ENCODE data around the gene SCGB2B2. TPM values are rescaled to one million over a fixed set of nuclear protein-coding genes. Genes with fewer than 3 reads are reported as not detected.

Gene SCGB2B2
- total and polyA plus RNA-seq, 2 of the 4 experiments (the other 2 are of a cell fraction) = not detected

DNA sequence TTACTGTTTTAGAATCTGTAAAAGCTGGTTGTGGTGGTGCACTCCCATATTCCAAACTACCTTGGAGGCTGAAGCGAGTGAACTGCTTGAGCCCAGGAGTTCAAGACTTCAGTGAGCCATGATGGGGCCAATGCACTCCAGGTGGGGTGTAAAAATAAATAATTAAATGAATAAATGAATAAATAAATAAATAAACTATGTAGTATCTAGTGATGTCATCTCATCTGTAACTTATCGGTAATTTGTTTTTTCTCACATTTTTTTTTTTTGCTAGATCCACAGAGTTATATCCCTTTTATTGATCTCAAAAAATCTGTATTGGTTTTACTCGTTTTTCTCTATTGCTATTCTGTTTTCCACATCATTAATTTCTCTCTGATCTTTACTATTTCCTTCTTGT is 5.0 kb downstream of the SCGB2B2 start:
- Histone ChIP-seq H2BK20ac (ENCODE audit: low read depth, low read length) (no peak overlapping the region), H2BK120ac (ENCODE audit: low read depth, low read length) (no peak overlapping the region), H3K9ac (ENCODE audit: low read depth, low read length) (no peak overlapping the region), H3K27ac (ENCODE audit: insufficient read depth, low read length) (no peak overlapping the region), H4K91ac (ENCODE audit: insufficient read depth, low read depth, low read length) (no peak overlapping the region), H3K14ac (replicated peaks; ENCODE audit: low read depth, low read length) (no peak overlapping the region), H2AK9ac (replicated peaks; ENCODE audit: low read depth, low read length, poor library complexity) (no peak overlapping the region), H4K20me1 (ENCODE audit: insufficient read depth, low read length) (no peaks in the 10 kb centered on the region), H2AFZ (replicated peaks; ENCODE audit: low read length, poor library complexity) (no peak overlapping the region), H3K27me3 (ENCODE audit: control insufficient read depth, insufficient read depth, low read length) (no peaks in the 10 kb centered on the region), H2AK5ac (ENCODE audit: low read depth, low read length) (no peak overlapping the region), H3K4me2 (ENCODE audit: low read depth, low read length) (no peak overlapping the region), H2BK5ac (ENCODE audit: low read depth, low read length, poor library complexity, severe bottlenecking) (no peak overlapping the region), H3K9me3 (ENCODE audit: control insufficient read depth, insufficient read depth, low read length) (no peaks in the 10 kb centered on the region), H3K36me3 (ENCODE audit: control insufficient read depth, insufficient read depth, low read length) (no peaks in the 10 kb centered on the region), H3K23ac (ENCODE audit: low read depth, low read length) (no peak overlapping the region), H3K18ac (ENCODE audit: low read depth, low read length) (no peak overlapping the region), H3K4me1 (ENCODE audit: control insufficient read depth, insufficient read depth, low read length) (peaks cover 3% of the 10 kb centered on the region), H2BK15ac (ENCODE audit: low read depth, low read length) (no peak overlapping the region), H3K4ac (ENCODE audit: low read depth, low read length) (no peak overlapping the region), H3K79me1 (ENCODE audit: low read depth in 1 of 2, low read length in 2 of 2) (no peaks in the 10 kb centered on the region), H3K4me3 (ENCODE audit: insufficient read depth, low read depth, low read length) (no peak overlapping the region), H4K8ac (ENCODE audit: low read depth in 2 of 2, low read length in 2 of 2) (no peak overlapping the region), H3K56ac (ENCODE audit: extremely low read depth, insufficient read depth, low read length) (no peak overlapping the region), H4K5ac (ENCODE audit: low read depth, low read length) (no peak overlapping the region), H3K9me1 (ENCODE audit: insufficient read depth, low read length) (0 out of 2 replicates have a peak, but pooled peaks cover 3% of the 10 kb centered on the region)
- ChIA-PET POLR2A (ENCODE audit: unreplicated experiment) (no interaction called here), CTCF (no interaction called here)
- intact Hi-C loops (cut with micrococcal nuclease) = no loop called here
- TF ChIP-seq RCOR1 (IDR thresholded peaks at IDR 0.05; ENCODE audit: insufficient replicate concordance, low read length) = no peak
- TF ChIP-seq SMC3 (IDR thresholded peaks at IDR 0.05; ENCODE audit: low read depth, low read length) = no peak
- TF ChIP-seq MXI1 (IDR thresholded peaks at IDR 0.05; ENCODE audit: borderline replicate concordance, low read depth, low read length) = no peak
- no peak for TF ChIP-seq CEBPB (IDR thresholded peaks at IDR 0.05; ENCODE audit: low read depth, low read length)
- TF ChIP-seq NFE2L2 (IDR thresholded peaks at IDR 0.05; ENCODE audit: low read depth, low read length) = no peak
- TF ChIP-seq RFX5 (IDR thresholded peaks at IDR 0.05; ENCODE audit: low read depth, low read length) = no peak
- no peak for TF ChIP-seq MAFK (IDR thresholded peaks at IDR 0.05; ENCODE audit: low read depth, low read length)
- TF ChIP-seq MAZ (IDR thresholded peaks at IDR 0.05; ENCODE audit: borderline replicate concordance, low read depth, low read length) = no peak
- TF ChIP-seq, protein P1, sequence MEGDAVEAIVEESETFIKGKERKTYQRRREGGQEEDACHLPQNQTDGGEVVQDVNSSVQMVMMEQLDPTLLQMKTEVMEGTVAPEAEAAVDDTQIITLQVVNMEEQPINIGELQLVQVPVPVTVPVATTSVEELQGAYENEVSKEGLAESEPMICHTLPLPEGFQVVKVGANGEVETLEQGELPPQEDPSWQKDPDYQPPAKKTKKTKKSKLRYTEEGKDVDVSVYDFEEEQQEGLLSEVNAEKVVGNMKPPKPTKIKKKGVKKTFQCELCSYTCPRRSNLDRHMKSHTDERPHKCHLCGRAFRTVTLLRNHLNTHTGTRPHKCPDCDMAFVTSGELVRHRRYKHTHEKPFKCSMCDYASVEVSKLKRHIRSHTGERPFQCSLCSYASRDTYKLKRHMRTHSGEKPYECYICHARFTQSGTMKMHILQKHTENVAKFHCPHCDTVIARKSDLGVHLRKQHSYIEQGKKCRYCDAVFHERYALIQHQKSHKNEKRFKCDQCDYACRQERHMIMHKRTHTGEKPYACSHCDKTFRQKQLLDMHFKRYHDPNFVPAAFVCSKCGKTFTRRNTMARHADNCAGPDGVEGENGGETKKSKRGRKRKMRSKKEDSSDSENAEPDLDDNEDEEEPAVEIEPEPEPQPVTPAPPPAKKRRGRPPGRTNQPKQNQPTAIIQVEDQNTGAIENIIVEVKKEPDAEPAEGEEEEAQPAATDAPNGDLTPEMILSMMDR (conservative IDR thresholded peaks at IDR 0.05; ENCODE audit: low read depth, low read length) = no peak
- TF ChIP-seq, protein P2, sequence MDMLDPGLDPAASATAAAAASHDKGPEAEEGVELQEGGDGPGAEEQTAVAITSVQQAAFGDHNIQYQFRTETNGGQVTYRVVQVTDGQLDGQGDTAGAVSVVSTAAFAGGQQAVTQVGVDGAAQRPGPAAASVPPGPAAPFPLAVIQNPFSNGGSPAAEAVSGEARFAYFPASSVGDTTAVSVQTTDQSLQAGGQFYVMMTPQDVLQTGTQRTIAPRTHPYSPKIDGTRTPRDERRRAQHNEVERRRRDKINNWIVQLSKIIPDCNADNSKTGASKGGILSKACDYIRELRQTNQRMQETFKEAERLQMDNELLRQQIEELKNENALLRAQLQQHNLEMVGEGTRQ (IDR thresholded peaks at IDR 0.05; ENCODE audit: low read depth, low read length) = no peak
- no peak for TF ChIP-seq POLR2A (IDR thresholded peaks at IDR 0.05; ENCODE audit: low read depth, low read length)
- WGBS, 2 experiments (ENCODE audit: extremely low coverage in 2 of 2, insufficient read length in 1 of 2) = no CpG with 5 or more reads among the region's 3 CpGs
- DNase-seq (no peak), ATAC-seq (ENCODE audit: low read depth) (no peak)
- in situ Hi-C loops (cut with MboI; ENCODE audit: low sequenced_read_pairs) = no loop called here
- dilution Hi-C loops (cut with HindIII; ENCODE audit: low sequenced_read_pairs, unreplicated experiment) = no loop called here
- no TSS peak for BruUV-seq (replicated peaks)

All from IMR-90 (cell line).